Measurements from ENCODE around the gene MZT2A. TPM values are rescaled to one million over a fixed set of nuclear protein-coding genes. Genes with fewer than 3 reads are reported as not detected.
"Not testable (repeated sequence)": the region's sequence is repeated elsewhere in the genome, so short reads cannot be mapped to it uniquely, and the experiment has no call there.

The MZT2A gene
- 86.9 and 137 TPM in 2 replicates for total RNA-seq (2014; rRNA removed; shearing (Covaris generic))

GRCh38 chr2:131492015-131492417 is at the start of gene MZT2A:
Gene MZT2A, minus strand, starts transcription at chr2:131492397. Its CDS starts 21 bp downstream, at chr2:131492376.
- DNase-seq (ENCODE audit: low read depth), result not testable (repeated sequence)

- DNase-seq (ENCODE audit: low read depth), result not testable (repeated sequence)
Measured at GRCh38 chr2:131538856-131539255, 46.7 kb upstream of the MZT2A start.

- DNase-seq (ENCODE audit: low read depth), result not testable (repeated sequence)
Measured at GRCh38 chr2:131536841-131537240, 44.6 kb upstream of the MZT2A start.

GRCh38 chr2:131535951-131536826 is 44.0 kb upstream of the MZT2A start:
- peak; percentile 78 for DNase-seq (ENCODE audit: low read depth)

- DNase-seq (ENCODE audit: low read depth), result no peak
Measured at GRCh38 chr2:131535526-131535925, 43.3 kb upstream of the MZT2A start.

- DNase-seq (ENCODE audit: low read depth), result not testable (repeated sequence)
Measured at GRCh38 chr2:131534965-131535364, 42.8 kb upstream of the MZT2A start.

GRCh38 chr2:131534317-131534672 is 42.1 kb upstream of the MZT2A start:
- DNase-seq (ENCODE audit: low read depth), result not testable (repeated sequence)

- not testable (repeated sequence) for DNase-seq (ENCODE audit: low read depth)
Measured at GRCh38 chr2:131533609-131534316, 41.6 kb upstream of the MZT2A start.

GRCh38 chr2:131532723-131533608 is 40.8 kb upstream of the MZT2A start:
- DNase-seq (ENCODE audit: low read depth), result not testable (repeated sequence)

- not testable (repeated sequence) for DNase-seq (ENCODE audit: low read depth)
Measured at GRCh38 chr2:131531547-131532185, 39.5 kb upstream of the MZT2A start.

GRCh38 chr2:131530626-131531344 is 38.6 kb upstream of the MZT2A start:
- DNase-seq (ENCODE audit: low read depth), result not testable (repeated sequence)

- DNase-seq (ENCODE audit: low read depth), result not testable (repeated sequence)
Measured at GRCh38 chr2:131529864-131530445, 37.8 kb upstream of the MZT2A start.

GRCh38 chr2:131528981-131529863 is 37.0 kb upstream of the MZT2A start:
- not testable (repeated sequence) for DNase-seq (ENCODE audit: low read depth)

- DNase-seq (ENCODE audit: low read depth), result peak; percentile 76
Measured at GRCh38 chr2:131527131-131528001, 35.2 kb upstream of the MZT2A start, which contains the start of gene CCDC74A. Gene CCDC74A, plus strand, starts transcription at chr2:131527888. Its CDS starts 83 bp downstream, at chr2:131527971.

- not testable (repeated sequence) for DNase-seq (ENCODE audit: low read depth)
Measured at GRCh38 chr2:131525256-131525655, 33.1 kb upstream of the MZT2A start.

GRCh38 chr2:131521961-131522781 is 30.0 kb upstream of the MZT2A start:
- DNase-seq (ENCODE audit: low read depth), result peak; percentile 13

- not testable (repeated sequence) for DNase-seq (ENCODE audit: low read depth)
Measured at GRCh38 chr2:131521524-131521923, 29.3 kb upstream of the MZT2A start.
